ENCODE results near the gene KRTAP4-9.

KRTAP4-9 gene

GRCh38 chr17:41060052-41060604, 45.1 kb upstream of the KRTAP4-9 start, which contains the start of gene KRTAP2-3:
KRTAP2-3 (minus strand) TSS chr17:41060114; CDS start chr17:41060050, 64 bp downstream.
- TF ChIP-seq POU6F1 (CRISPR knock-in tag; IDR thresholded peaks at IDR 0.05; ENCODE audit: borderline replicate concordance, low read depth) (no peak), OSR1 (CRISPR knock-in tag; IDR thresholded peaks at IDR 0.05) (no peak), ZNF565 (CRISPR knock-in tag; conservative IDR thresholded peaks at IDR 0.05; ENCODE audit: low read depth) (no peak), ZNF8 (CRISPR knock-in tag; IDR thresholded peaks at IDR 0.05) (no peak), ARNTL (CRISPR knock-in tag; IDR thresholded peaks at IDR 0.05; ENCODE audit: borderline replicate concordance, low read depth) (no peak), TCF4 (CRISPR knock-in tag; IDR thresholded peaks at IDR 0.05; ENCODE audit: borderline replicate concordance) (no peak), PATZ1 (CRISPR knock-in tag; IDR thresholded peaks at IDR 0.05; ENCODE audit: borderline replicate concordance) (no peak), TOX (CRISPR knock-in tag; IDR thresholded peaks at IDR 0.05; ENCODE audit: borderline replicate concordance) (no peak), GLIS3 (CRISPR knock-in tag; IDR thresholded peaks at IDR 0.05) (no peak), ESRRG (CRISPR knock-in tag; IDR thresholded peaks at IDR 0.05) (no peak), RARB (CRISPR knock-in tag; IDR thresholded peaks at IDR 0.05) (no peak), CSRNP3 (CRISPR knock-in tag; IDR thresholded peaks at IDR 0.05) (no peak), CSDC2 (CRISPR knock-in tag; IDR thresholded peaks at IDR 0.05) (no peak), ZC3H10 (CRISPR knock-in tag; IDR thresholded peaks at IDR 0.05) (no peak), PPARA (CRISPR knock-in tag; IDR thresholded peaks at IDR 0.05; ENCODE audit: borderline replicate concordance) (no peak), TSHZ2 (CRISPR knock-in tag; IDR thresholded peaks at IDR 0.05) (no peak), CREB5 (CRISPR knock-in tag; IDR thresholded peaks at IDR 0.05; ENCODE audit: low read depth) (no peak), ZFP3 (CRISPR knock-in tag; IDR thresholded peaks at IDR 0.05) (no peak), ISL1 (CRISPR knock-in tag; IDR thresholded peaks at IDR 0.05) (no peak)
- peak; percentile 74 for ATAC-seq

- ATAC-seq: peak; percentile 46
- no peak for TF ChIP-seq TCF4 (CRISPR knock-in tag; IDR thresholded peaks at IDR 0.05; ENCODE audit: borderline replicate concordance)
- TF ChIP-seq ZNF8 (CRISPR knock-in tag; IDR thresholded peaks at IDR 0.05): no peak
- no peak for TF ChIP-seq GLIS3 (CRISPR knock-in tag; IDR thresholded peaks at IDR 0.05)
- no peak for TF ChIP-seq ESRRG (CRISPR knock-in tag; IDR thresholded peaks at IDR 0.05)
- TF ChIP-seq ZNF70 (CRISPR knock-in tag; IDR thresholded peaks at IDR 0.05): no peak
- TF ChIP-seq OSR1 (CRISPR knock-in tag; IDR thresholded peaks at IDR 0.05): no peak
- no peak for TF ChIP-seq ZNF565 (CRISPR knock-in tag; conservative IDR thresholded peaks at IDR 0.05; ENCODE audit: low read depth)
- no peak for TF ChIP-seq ZC3H10 (CRISPR knock-in tag; IDR thresholded peaks at IDR 0.05)
- no peak for TF ChIP-seq ISL1 (CRISPR knock-in tag; IDR thresholded peaks at IDR 0.05)
- TF ChIP-seq ARNTL (CRISPR knock-in tag; IDR thresholded peaks at IDR 0.05; ENCODE audit: borderline replicate concordance, low read depth): no peak
- no peak for TF ChIP-seq PPARA (CRISPR knock-in tag; IDR thresholded peaks at IDR 0.05; ENCODE audit: borderline replicate concordance)
- TF ChIP-seq CREB5 (CRISPR knock-in tag; IDR thresholded peaks at IDR 0.05; ENCODE audit: low read depth): no peak
- TF ChIP-seq TSHZ2 (CRISPR knock-in tag; IDR thresholded peaks at IDR 0.05): no peak
- TF ChIP-seq ZFP30 (CRISPR knock-in tag; IDR thresholded peaks at IDR 0.05): no peak
- no peak for TF ChIP-seq RARB (CRISPR knock-in tag; IDR thresholded peaks at IDR 0.05)
- TF ChIP-seq BACH2 (CRISPR knock-in tag; IDR thresholded peaks at IDR 0.05; ENCODE audit: borderline replicate concordance): no peak
Measured at GRCh38 chr17:41061964-41062363, 43.2 kb upstream of the KRTAP4-9 start.
